ENCODE data around the gene SNX32.

DNA sequence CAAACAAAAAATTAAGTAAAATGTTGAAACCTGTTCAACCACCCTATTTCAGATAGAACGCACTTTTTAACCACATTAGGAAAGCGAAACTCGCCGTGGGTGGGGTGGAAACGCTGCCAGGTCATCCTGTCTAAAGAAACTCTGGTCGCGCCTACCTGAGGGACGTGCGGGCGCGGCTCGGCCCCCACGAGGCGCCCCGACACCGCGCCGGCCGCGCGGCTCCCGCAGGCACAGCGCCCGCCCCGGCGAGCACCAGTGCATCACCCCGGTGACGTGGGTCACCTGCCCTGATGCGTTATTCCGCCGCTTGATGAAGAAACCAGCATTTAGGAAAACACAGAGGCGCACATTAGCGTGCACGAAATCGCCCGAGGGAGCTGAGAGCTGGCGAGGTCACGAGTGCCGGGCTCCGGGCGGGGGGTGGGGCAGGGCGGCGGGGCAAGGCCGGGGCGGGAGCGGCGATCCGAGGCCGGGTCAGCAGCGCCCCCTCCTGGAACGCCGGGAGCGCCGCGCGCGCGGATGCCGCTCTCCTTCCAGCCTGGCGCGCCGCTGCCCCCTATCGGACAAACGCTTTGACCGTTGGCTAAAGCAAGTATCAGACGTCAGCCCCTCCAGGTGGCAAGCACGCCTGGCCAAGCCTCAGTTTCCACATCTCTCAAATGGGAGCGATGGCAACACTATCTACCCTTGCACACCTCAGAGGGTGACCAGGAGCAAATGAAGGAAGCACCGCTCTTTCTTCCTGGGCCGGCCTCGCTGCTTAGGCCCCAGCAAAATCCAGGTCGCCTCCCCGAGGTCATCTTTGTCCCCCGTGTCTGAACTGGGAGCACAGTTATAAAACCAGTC, 15.7 kb upstream of the SNX32 start:
- peak; percentile 88 for TF ChIP-seq CTCF (conservative IDR thresholded peaks at IDR 0.05; ENCODE audit: low read length)
- no peak for TF ChIP-seq EZH2phosphoT487 (IDR thresholded peaks at IDR 0.05; ENCODE audit: borderline replicate concordance)
